Choroid plexus epithelial cell (primary cell): ENCODE data around the gene SCFD2.

Experiments
- DNase-seq: peaks from one replicate; pipeline ENCODE4 v3.0.0-alpha.2; 2010; ENCODE audit warnings: low read depth
- H3K4me3 ChIP-seq: 2 replicates; pipeline ENCODE4 v1.5.1; 2011; ENCODE audit warnings: low read depth, mild to moderate bottlenecking, control low read depth, low read length, moderate library complexity
- CTCF ChIP-seq: conservative IDR thresholded peaks from 2 replicates; pipeline ENCODE4 v1.5.1; 2011; ENCODE audit warnings: low read depth, mild to moderate bottlenecking, control low read depth, inconsistent platforms, low read length, moderate library complexity

Gene SCFD2

GRCh38 chr4:53168228-53168627 lies 197.6 kb downstream of the SCFD2 start:
- no peak overlapping the region for H3K4me3 ChIP-seq
- no peak for TF ChIP-seq CTCF
- DNase-seq: no peak

DNA sequence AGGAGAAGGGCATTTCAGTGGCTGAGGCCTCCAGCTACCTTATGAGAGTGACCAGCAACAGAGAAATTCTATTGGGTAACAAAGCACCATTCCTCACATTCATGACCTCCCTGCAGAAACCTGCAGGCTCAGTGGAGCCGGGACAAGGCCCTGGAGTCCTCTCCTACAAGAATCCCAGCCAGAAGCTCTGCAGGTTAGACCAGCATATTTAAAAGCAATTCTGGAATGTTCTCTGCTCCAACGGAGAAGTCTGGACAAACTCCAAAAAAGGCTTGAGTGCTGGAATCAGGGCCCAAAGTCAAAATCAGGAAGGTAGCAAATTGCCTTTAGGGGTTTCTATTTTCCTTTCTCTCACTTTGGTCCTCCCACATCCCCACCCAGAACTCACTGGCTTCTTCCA lies 202.9 kb downstream of the SCFD2 start:
- no peak for TF ChIP-seq CTCF
- no peak for DNase-seq
- no peak overlapping the region for H3K4me3 ChIP-seq

- TF ChIP-seq CTCF: no peak
- peak; percentile 13 for DNase-seq
- no peak overlapping the region for H3K4me3 ChIP-seq
Observed at GRCh38 chr4:53161787-53162433, 204.0 kb downstream of the SCFD2 start.

GRCh38 chr4:53161051-53161786 lies 204.6 kb downstream of the SCFD2 start:
- no peak overlapping the region for H3K4me3 ChIP-seq
- no peak for TF ChIP-seq CTCF
- DNase-seq: no peak

DNA sequence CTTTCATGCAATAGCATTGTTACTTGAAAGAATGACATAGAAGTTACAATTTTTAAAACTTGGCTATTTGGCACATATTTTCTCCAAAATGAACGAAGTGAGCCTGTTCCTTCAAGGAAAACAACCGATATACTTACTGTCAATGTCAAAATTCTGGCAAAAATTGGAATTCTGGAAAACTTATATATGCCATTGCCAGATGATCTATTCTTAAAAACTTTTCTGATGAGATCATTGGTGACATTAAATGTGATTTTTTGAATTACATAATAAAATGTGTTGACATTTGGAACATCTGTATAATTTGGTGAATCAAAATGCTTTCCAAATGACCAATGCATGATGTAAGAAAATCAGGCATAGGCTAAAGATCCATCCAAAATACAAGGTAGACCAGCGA lies 209.0 kb downstream of the SCFD2 start:
- H3K4me3 ChIP-seq: no peak overlapping the region
- TF ChIP-seq CTCF: no peak
- no peak for DNase-seq

GRCh38 chr4:53152467-53152866 lies 213.4 kb downstream of the SCFD2 start:
- TF ChIP-seq CTCF: no peak
- no peak for DNase-seq
- H3K4me3 ChIP-seq: no peak overlapping the region

DNA sequence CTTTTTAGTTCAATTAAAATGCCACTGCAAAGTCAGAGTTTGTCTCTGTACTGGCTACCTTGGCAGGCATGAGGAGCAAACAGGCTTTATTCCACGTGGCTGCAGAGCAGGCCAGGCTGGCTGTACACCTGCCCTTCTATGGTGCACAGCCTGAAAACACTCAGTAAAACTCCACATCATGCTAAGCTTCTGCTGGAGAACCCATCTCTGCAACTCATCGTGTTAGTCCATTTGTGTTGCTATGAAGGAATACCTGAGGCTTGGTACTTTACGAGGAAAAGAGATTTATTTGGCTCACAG lies 214.4 kb downstream of the SCFD2 start:
- H3K4me3 ChIP-seq: no peak overlapping the region
- DNase-seq: no peak
- no peak for TF ChIP-seq CTCF
